ENCODE measurements around the gene VSTM2B. TPM values are rescaled to one million over a fixed set of nuclear protein-coding genes. Genes with fewer than 3 reads are reported as not detected.
A peak's percentile ranks its signal among the peaks of the same experiment; 100 is the strongest.

VSTM2B gene
- total RNA-seq, 1 donor from 2014 or later = not detected

- intact Hi-C loops (cut with DNase I) = no loop called here
- DNase-seq (ENCODE audit: missing footprints) (no peak), ATAC-seq (no peak)
Observed at GRCh38 chr19:29526730-29527499, 1.1 kb downstream of the VSTM2B start.

- no peak for DNase-seq (ENCODE audit: missing footprints)
- ATAC-seq = no peak
- intact Hi-C loops (cut with DNase I) = no loop called here
Observed at GRCh38 chr19:29527500-29528328, 1.9 kb downstream of the VSTM2B start.

GRCh38 chr19:29528350-29528945 lies 2.7 kb downstream of the VSTM2B start:
- DNase-seq (ENCODE audit: missing footprints) = no peak
- peak; percentile 82 for ATAC-seq
- intact Hi-C loops (cut with DNase I) = no loop called here

- intact Hi-C loops (cut with DNase I) = no loop called here
- ATAC-seq = no peak
- DNase-seq (ENCODE audit: missing footprints) = no peak
Observed at GRCh38 chr19:29528946-29529645, 3.3 kb downstream of the VSTM2B start.

GRCh38 chr19:29529646-29530539 lies 4.1 kb downstream of the VSTM2B start:
- DNase-seq (ENCODE audit: missing footprints) (no peak), ATAC-seq (no peak)
- intact Hi-C loops (cut with DNase I) = no loop called here

- DNase-seq (ENCODE audit: missing footprints) = no peak
- no peak for ATAC-seq
- intact Hi-C loops (cut with DNase I) = no loop called here
Observed at GRCh38 chr19:29530540-29531457, 5.0 kb downstream of the VSTM2B start.

GRCh38 chr19:29531458-29532025 lies 5.7 kb downstream of the VSTM2B start:
- ATAC-seq (no peak), DNase-seq (ENCODE audit: missing footprints) (no peak)
- intact Hi-C loops (cut with DNase I) = no loop called here

GRCh38 chr19:29532097-29532496 lies 6.3 kb downstream of the VSTM2B start:
- ATAC-seq (no peak), DNase-seq (ENCODE audit: missing footprints) (no peak)
- intact Hi-C loops (cut with DNase I) = no loop called here

GRCh38 chr19:29532956-29533355 lies 7.2 kb downstream of the VSTM2B start:
- no peak for ATAC-seq
- intact Hi-C loops (cut with DNase I) = no loop called here
- DNase-seq (ENCODE audit: missing footprints) = no peak

- no peak for ATAC-seq
- intact Hi-C loops (cut with DNase I) = no loop called here
- DNase-seq (ENCODE audit: missing footprints) = no peak
Observed at GRCh38 chr19:29533578-29534544, 8.1 kb downstream of the VSTM2B start.

GRCh38 chr19:29535214-29535831 lies 9.5 kb downstream of the VSTM2B start:
- ATAC-seq (no peak), DNase-seq (ENCODE audit: missing footprints) (no peak)
- intact Hi-C loops (cut with DNase I) = no loop called here

- ATAC-seq (no peak), DNase-seq (ENCODE audit: missing footprints) (no peak)
- intact Hi-C loops (cut with DNase I) = no loop called here
Observed at GRCh38 chr19:29535984-29536508, 10.3 kb downstream of the VSTM2B start.

GRCh38 chr19:29537181-29537580 lies 11.4 kb downstream of the VSTM2B start:
- ATAC-seq (no peak), DNase-seq (ENCODE audit: missing footprints) (no peak)
- intact Hi-C loops (cut with DNase I) = no loop called here

GRCh38 chr19:29537601-29538000 lies 11.8 kb downstream of the VSTM2B start:
- DNase-seq (ENCODE audit: missing footprints) (no peak), ATAC-seq (no peak)
- intact Hi-C loops (cut with DNase I) = no loop called here

- DNase-seq (ENCODE audit: missing footprints) = no peak
- ATAC-seq = no peak
Observed at GRCh38 chr19:29538146-29538545, 12.4 kb downstream of the VSTM2B start.

More at GRCh38 chr19:29538146-29538545, 12.4 kb downstream of the VSTM2B start:
- intact Hi-C loops (cut with DNase I) = no loop called here

Data from Right ventricle myocardium inferior (tissue), 1 donor.